WTC11 (cell line): Measurements from ENCODE around the gene TAGLN3. TPM values are rescaled to one million over a fixed set of nuclear protein-coding genes. Genes with fewer than 3 reads are reported as not detected.

ENCODE experiments used
- ATAC-seq: fragments of 200-7000 bp; cut with Tn5 transposase; 2 replicates; pipeline ENCODE4 v1.10.0; 2021; ENCODE audit warnings: mild to moderate bottlenecking, moderate library complexity
- CTCF ChIA-PET: fragments of 300-600 bp; sonication (Branson Sonifier 250); formaldehyde crosslinking; loops from one replicate; lab custom pipeline; 2021; ENCODE audit warnings: antibody characterized with exemption; lab: Charles Lee
- POLR2A ChIA-PET: fragments of 350-600 bp; sonication (Branson Sonifier 250); formaldehyde crosslinking; loops from one replicate; lab custom pipeline; 2021; ENCODE audit warnings: antibody characterized with exemption; lab: Charles Lee
- DNase-seq: peaks from one replicate; pipeline ENCODE4 v3.0.0; 2021; ENCODE audit warnings: low spot score
- H3K27ac Mint-ChIP-seq: 2 replicates; pipeline ENCODE4 v1.8.0; 2021; ENCODE audit warnings: mixed read lengths
- H3K27me3 Mint-ChIP-seq: 2 replicates; pipeline ENCODE4 v1.8.0; 2021; ENCODE audit warnings: low read depth, mild to moderate bottlenecking, moderate library complexity, mixed read lengths
- H3K36me3 Mint-ChIP-seq: 2 replicates; pipeline ENCODE4 v1.8.0; 2021; ENCODE audit warnings: mixed read lengths
- H3K4me1 Mint-ChIP-seq: 2 replicates; pipeline ENCODE4 v1.8.0; 2022; ENCODE audit warnings: mixed read lengths
- H3K4me3 Mint-ChIP-seq: 2 replicates; pipeline ENCODE4 v1.8.0; 2021; ENCODE audit warnings: mild to moderate bottlenecking, moderate library complexity, mixed read lengths
- H3K9me3 Mint-ChIP-seq: 2 replicates; pipeline ENCODE4 v1.8.0; 2021; ENCODE audit warnings: mixed read lengths
- CREM ChIP-seq: sonication (generic); formaldehyde crosslinking; IDR thresholded peaks from 2 replicates; pipeline ENCODE4 v1.8.1; 2022; ENCODE audit warnings: mild to moderate bottlenecking, missing genetic modification reagents, moderate library complexity
- GABPB1 ChIP-seq: sonication (generic); formaldehyde crosslinking; IDR thresholded peaks from 2 replicates; pipeline ENCODE4 v1.8.1; 2023; ENCODE audit warnings: mild to moderate bottlenecking, missing genetic modification reagents
- NR1H2 ChIP-seq: sonication (generic); formaldehyde crosslinking; IDR thresholded peaks from 2 replicates; pipeline ENCODE4 v1.9.0; 2021; ENCODE audit warnings: mild to moderate bottlenecking, moderate library complexity, missing genetic modification reagents
- OVOL2 ChIP-seq: fragments of 250-450 bp; sonication (Bioruptor Pico); IDR thresholded peaks from 2 replicates; pipeline ENCODE4 v1.9.0; 2021; ENCODE audit warnings: mild to moderate bottlenecking, borderline replicate concordance
- PRRX2 ChIP-seq: fragments of 250-450 bp; sonication (Bioruptor Pico); IDR thresholded peaks from 2 replicates; pipeline ENCODE4 v1.8.0; 2021; ENCODE audit warnings: mild to moderate bottlenecking
- TP53 ChIP-seq: sonication (generic); formaldehyde crosslinking; IDR thresholded peaks from 2 replicates; pipeline ENCODE4 v1.8.1; 2023; ENCODE audit warnings: mild to moderate bottlenecking, missing genetic modification reagents
- total RNA-seq: library from RNA; stranded (reverse); gene quantifications from 3 replicates; pipeline ENCODE4 v1.2.3, GENCODE V29; 2021
- TF ChIP-seq, protein P1 (sequence below): sonication (generic); formaldehyde crosslinking; IDR thresholded peaks from 2 replicates; pipeline ENCODE4 v1.8.1; 2023; ENCODE audit warnings: mild to moderate bottlenecking, missing genetic modification reagents
- TF ChIP-seq, protein P2 (sequence below): sonication (generic); formaldehyde crosslinking; IDR thresholded peaks from 2 replicates; pipeline ENCODE4 v1.8.0; 2022; ENCODE audit warnings: mild to moderate bottlenecking, missing genetic modification reagents
- TF ChIP-seq, protein P3 (sequence below): fragments of 250-450 bp; sonication (Bioruptor Pico); IDR thresholded peaks from 2 replicates; pipeline ENCODE4 v1.8.0; 2021; ENCODE audit warnings: mild to moderate bottlenecking
- TF ChIP-seq, protein P4 (sequence below): sonication (generic); formaldehyde crosslinking; IDR thresholded peaks from 2 replicates; pipeline ENCODE4 v1.8.1; 2023; ENCODE audit warnings: mild to moderate bottlenecking, missing genetic modification reagents, moderate library complexity
- TF ChIP-seq, protein P5 (sequence below): sonication (generic); formaldehyde crosslinking; conservative IDR thresholded peaks from 2 replicates; pipeline ENCODE4 v1.8.1; 2022; ENCODE audit warnings: mild to moderate bottlenecking, missing genetic modification reagents
- TF ChIP-seq, protein P6 (sequence below): fragments of 250-450 bp; sonication (Bioruptor Pico); conservative IDR thresholded peaks from 2 replicates; pipeline ENCODE4 v1.9.0; 2021; ENCODE audit warnings: mild to moderate bottlenecking
- TF ChIP-seq, protein P7 (sequence below): fragments of 250-450 bp; sonication (Bioruptor Pico); IDR thresholded peaks from 2 replicates; pipeline ENCODE4 v1.9.0; 2021; ENCODE audit warnings: mild to moderate bottlenecking, borderline replicate concordance
- TF ChIP-seq, protein P8 (sequence below): sonication (generic); formaldehyde crosslinking; IDR thresholded peaks from 2 replicates; pipeline ENCODE4 v1.8.0; 2022; ENCODE audit warnings: missing genetic modification reagents

The TAGLN3 gene
- total RNA-seq, 1 experiment from 2014 or later: 2.8 TPM

DNA sequence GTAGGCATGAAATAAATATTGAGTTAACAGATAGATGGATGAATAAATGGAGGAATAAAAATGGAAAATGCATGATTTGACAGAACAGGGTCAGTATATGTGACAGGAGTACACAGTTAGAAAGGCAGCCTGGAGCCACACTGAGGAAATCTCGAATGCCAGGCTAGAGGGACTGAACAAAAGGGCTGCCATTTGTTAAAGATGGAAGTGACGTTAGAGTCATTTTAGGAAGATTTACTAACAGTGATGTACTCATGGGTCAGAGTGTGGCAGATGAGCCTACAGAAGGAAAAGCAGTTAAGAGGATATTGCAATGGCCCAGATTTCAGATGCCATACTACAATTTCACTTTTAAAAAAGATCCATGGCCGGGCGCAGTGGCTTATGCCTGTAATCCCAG lies 28.4 kb downstream of the TAGLN3 start (continued):
- TF ChIP-seq, protein P1, sequence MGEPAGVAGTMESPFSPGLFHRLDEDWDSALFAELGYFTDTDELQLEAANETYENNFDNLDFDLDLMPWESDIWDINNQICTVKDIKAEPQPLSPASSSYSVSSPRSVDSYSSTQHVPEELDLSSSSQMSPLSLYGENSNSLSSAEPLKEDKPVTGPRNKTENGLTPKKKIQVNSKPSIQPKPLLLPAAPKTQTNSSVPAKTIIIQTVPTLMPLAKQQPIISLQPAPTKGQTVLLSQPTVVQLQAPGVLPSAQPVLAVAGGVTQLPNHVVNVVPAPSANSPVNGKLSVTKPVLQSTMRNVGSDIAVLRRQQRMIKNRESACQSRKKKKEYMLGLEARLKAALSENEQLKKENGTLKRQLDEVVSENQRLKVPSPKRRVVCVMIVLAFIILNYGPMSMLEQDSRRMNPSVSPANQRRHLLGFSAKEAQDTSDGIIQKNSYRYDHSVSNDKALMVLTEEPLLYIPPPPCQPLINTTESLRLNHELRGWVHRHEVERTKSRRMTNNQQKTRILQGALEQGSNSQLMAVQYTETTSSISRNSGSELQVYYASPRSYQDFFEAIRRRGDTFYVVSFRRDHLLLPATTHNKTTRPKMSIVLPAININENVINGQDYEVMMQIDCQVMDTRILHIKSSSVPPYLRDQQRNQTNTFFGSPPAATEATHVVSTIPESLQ (CRISPR knock-in tag): no peak
- no peak for TF ChIP-seq GABPB1 (CRISPR knock-in tag)
- TF ChIP-seq, all 79 proteins: peak for 0

DNA sequence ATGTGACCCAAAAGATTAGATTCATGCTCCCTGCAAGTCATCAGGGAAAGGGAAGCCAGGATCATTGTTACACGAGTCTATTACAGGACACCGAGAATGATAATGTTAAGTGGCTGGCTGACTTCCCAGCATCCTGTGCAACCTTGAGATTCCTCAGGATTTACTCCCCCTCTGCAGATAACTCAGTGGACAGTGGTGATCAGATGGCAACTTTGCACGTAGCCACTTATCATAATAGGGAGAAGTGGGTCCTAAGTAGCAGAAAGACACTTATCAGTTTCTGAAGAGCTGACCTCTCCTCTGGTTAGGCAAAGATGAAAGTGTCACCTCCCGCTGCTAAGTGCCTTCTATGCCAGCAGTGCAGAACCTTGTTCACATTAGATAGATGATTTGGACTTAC lies 29.1 kb downstream of the TAGLN3 start:
- Mint-ChIP-seq H3K4me3 (no peak overlapping the region), H3K27ac (no peak overlapping the region), H3K4me1 (no peaks in the 10 kb centered on the region), H3K36me3 (peaks cover 7% of the 10 kb centered on the region), H3K27me3 (no peaks in the 10 kb centered on the region), H3K9me3 (peaks cover 17% of the 10 kb centered on the region)
- TF ChIP-seq, protein P2, sequence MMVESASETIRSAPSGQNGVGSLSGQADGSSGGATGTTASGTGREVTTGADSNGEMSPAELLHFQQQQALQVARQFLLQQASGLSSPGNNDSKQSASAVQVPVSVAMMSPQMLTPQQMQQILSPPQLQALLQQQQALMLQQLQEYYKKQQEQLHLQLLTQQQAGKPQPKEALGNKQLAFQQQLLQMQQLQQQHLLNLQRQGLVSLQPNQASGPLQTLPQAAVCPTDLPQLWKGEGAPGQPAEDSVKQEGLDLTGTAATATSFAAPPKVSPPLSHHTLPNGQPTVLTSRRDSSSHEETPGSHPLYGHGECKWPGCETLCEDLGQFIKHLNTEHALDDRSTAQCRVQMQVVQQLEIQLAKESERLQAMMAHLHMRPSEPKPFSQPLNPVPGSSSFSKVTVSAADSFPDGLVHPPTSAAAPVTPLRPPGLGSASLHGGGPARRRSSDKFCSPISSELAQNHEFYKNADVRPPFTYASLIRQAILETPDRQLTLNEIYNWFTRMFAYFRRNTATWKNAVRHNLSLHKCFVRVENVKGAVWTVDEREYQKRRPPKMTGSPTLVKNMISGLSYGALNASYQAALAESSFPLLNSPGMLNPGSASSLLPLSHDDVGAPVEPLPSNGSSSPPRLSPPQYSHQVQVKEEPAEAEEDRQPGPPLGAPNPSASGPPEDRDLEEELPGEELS: no peak
- TF ChIP-seq OVOL2 (CRISPR knock-in tag) (no peak), CREM (CRISPR knock-in tag) (no peak), NR1H2 (no peak), PRRX2 (no peak)
- TF ChIP-seq, protein P3, sequence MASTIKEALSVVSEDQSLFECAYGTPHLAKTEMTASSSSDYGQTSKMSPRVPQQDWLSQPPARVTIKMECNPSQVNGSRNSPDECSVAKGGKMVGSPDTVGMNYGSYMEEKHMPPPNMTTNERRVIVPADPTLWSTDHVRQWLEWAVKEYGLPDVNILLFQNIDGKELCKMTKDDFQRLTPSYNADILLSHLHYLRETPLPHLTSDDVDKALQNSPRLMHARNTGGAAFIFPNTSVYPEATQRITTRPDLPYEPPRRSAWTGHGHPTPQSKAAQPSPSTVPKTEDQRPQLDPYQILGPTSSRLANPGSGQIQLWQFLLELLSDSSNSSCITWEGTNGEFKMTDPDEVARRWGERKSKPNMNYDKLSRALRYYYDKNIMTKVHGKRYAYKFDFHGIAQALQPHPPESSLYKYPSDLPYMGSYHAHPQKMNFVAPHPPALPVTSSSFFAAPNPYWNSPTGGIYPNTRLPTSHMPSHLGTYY: no peak
- TF ChIP-seq, protein P4, sequence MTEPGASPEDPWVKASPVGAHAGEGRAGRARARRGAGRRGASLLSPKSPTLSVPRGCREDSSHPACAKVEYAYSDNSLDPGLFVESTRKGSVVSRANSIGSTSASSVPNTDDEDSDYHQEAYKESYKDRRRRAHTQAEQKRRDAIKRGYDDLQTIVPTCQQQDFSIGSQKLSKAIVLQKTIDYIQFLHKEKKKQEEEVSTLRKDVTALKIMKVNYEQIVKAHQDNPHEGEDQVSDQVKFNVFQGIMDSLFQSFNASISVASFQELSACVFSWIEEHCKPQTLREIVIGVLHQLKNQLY (CRISPR knock-in tag): no peak
- TF ChIP-seq, protein P5, sequence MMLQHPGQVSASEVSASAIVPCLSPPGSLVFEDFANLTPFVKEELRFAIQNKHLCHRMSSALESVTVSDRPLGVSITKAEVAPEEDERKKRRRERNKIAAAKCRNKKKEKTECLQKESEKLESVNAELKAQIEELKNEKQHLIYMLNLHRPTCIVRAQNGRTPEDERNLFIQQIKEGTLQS: no peak
- ChIA-PET POLR2A (no interaction called here), CTCF (interaction anchor here (1.3 kb wide), 1 partner anchor 14 kb away, joined by 5 read pairs; no protein-coding TSS in a partner anchor)
- ATAC-seq (no peak), DNase-seq (no peak)

DNA sequence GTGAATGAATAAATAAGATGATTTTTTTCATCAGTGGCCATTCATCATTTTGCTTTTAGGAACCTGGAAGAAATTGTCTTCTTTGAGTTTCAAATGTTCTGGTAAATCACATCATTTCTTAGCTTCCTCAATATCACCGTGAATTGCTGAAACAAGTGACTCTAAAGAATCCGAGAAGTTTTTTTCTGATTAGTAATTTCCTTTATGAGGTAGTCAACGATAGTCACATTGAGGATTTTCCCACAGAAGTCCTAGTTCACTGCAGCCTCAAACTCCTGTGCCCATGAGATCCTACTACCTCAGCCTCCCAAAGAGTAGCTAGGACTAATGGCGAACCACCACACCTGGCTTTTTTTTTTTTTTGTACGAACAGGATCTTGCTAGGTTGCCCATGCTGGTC lies 32.2 kb downstream of the TAGLN3 start:
- H3K4me3 Mint-ChIP-seq: no peak overlapping the region
- no peak for ATAC-seq
- H3K27ac Mint-ChIP-seq: no peak overlapping the region
- H3K27me3 Mint-ChIP-seq: no peaks in the 10 kb centered on the region
- H3K4me1 Mint-ChIP-seq: peaks cover 7% of the 10 kb centered on the region
- no peak for DNase-seq
- peaks cover 16% of the 10 kb centered on the region for H3K36me3 Mint-ChIP-seq
- POLR2A ChIA-PET: no interaction called here
- peaks cover 26% of the 10 kb centered on the region for H3K9me3 Mint-ChIP-seq
- CTCF ChIA-PET: interaction anchor here (1.1 to 2.4 kb wide), 3 partner anchors 13 to 42 kb away, joined by 3 to 14 read pairs (median 5); no protein-coding TSS in a partner anchor
- TF ChIP-seq, protein P6, sequence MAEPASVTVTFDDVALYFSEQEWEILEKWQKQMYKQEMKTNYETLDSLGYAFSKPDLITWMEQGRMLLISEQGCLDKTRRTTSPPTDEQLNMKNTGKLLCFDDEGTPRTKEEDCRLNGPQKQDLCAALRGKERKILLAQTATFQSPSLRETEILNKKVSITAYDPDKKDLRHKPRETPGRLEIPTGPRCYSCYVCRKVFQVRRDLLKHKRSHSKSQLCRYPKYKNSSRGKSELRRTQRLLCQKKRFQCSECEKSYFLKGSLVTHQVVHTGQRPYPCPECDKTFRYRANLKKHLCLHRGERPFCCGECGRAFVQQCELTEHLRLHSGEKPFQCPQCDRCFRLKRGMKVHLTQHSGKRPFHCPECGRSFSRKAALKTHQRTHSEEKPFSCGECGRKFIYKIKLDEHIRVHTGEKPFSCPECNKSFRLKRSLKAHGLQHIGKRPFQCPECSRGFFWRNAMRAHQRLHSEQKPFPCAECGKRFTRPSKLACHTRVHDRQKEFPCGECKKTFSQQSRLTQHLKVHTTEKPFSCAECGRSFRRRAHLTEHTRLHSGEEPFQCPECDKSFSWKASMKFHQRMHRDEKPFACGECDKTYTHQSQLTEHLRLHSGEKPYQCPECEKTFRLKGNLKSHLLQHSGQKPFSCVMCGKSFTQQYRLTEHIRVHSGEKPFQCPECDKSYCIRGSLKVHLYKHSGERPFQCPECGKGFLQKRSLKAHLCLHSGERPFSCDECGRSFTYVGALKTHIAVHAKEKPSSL (CRISPR knock-in tag): no peak
- TF ChIP-seq TP53 (CRISPR knock-in tag) (no peak), OVOL2 (CRISPR knock-in tag) (no peak)
- TF ChIP-seq, protein P3: no peak
- TF ChIP-seq, protein P7, sequence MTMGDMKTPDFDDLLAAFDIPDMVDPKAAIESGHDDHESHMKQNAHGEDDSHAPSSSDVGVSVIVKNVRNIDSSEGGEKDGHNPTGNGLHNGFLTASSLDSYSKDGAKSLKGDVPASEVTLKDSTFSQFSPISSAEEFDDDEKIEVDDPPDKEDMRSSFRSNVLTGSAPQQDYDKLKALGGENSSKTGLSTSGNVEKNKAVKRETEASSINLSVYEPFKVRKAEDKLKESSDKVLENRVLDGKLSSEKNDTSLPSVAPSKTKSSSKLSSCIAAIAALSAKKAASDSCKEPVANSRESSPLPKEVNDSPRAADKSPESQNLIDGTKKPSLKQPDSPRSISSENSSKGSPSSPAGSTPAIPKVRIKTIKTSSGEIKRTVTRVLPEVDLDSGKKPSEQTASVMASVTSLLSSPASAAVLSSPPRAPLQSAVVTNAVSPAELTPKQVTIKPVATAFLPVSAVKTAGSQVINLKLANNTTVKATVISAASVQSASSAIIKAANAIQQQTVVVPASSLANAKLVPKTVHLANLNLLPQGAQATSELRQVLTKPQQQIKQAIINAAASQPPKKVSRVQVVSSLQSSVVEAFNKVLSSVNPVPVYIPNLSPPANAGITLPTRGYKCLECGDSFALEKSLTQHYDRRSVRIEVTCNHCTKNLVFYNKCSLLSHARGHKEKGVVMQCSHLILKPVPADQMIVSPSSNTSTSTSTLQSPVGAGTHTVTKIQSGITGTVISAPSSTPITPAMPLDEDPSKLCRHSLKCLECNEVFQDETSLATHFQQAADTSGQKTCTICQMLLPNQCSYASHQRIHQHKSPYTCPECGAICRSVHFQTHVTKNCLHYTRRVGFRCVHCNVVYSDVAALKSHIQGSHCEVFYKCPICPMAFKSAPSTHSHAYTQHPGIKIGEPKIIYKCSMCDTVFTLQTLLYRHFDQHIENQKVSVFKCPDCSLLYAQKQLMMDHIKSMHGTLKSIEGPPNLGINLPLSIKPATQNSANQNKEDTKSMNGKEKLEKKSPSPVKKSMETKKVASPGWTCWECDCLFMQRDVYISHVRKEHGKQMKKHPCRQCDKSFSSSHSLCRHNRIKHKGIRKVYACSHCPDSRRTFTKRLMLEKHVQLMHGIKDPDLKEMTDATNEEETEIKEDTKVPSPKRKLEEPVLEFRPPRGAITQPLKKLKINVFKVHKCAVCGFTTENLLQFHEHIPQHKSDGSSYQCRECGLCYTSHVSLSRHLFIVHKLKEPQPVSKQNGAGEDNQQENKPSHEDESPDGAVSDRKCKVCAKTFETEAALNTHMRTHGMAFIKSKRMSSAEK (CRISPR knock-in tag): no peak
- TF ChIP-seq, protein P8, sequence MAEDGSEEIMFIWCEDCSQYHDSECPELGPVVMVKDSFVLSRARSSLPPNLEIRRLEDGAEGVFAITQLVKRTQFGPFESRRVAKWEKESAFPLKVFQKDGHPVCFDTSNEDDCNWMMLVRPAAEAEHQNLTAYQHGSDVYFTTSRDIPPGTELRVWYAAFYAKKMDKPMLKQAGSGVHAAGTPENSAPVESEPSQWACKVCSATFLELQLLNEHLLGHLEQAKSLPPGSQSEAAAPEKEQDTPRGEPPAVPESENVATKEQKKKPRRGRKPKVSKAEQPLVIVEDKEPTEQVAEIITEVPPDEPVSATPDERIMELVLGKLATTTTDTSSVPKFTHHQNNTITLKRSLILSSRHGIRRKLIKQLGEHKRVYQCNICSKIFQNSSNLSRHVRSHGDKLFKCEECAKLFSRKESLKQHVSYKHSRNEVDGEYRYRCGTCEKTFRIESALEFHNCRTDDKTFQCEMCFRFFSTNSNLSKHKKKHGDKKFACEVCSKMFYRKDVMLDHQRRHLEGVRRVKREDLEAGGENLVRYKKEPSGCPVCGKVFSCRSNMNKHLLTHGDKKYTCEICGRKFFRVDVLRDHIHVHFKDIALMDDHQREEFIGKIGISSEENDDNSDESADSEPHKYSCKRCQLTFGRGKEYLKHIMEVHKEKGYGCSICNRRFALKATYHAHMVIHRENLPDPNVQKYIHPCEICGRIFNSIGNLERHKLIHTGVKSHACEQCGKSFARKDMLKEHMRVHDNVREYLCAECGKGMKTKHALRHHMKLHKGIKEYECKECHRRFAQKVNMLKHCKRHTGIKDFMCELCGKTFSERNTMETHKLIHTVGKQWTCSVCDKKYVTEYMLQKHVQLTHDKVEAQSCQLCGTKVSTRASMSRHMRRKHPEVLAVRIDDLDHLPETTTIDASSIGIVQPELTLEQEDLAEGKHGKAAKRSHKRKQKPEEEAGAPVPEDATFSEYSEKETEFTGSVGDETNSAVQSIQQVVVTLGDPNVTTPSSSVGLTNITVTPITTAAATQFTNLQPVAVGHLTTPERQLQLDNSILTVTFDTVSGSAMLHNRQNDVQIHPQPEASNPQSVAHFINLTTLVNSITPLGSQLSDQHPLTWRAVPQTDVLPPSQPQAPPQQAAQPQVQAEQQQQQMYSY (CRISPR knock-in tag): no peak
